Renal cortical epithelial cell (primary cell): Measurements from ENCODE around the gene FUT8. TPM values are rescaled to one million over a fixed set of nuclear protein-coding genes. Genes with fewer than 3 reads are reported as not detected.

ENCODE experiments used
- DNase-seq: peaks from one replicate; pipeline ENCODE4 v3.0.0-alpha.2; 2011; ENCODE audit warnings: low read depth
- total RNA-seq: library from RNA; depleted of rRNA; stranded (reverse); fragments of >200 nt; gene quantifications from 2 replicates; pipeline ENCODE4 v1.2.3, GENCODE V29; 2014

Gene FUT8
- total RNA-seq, 1 donor from 2014 or later, result 139 TPM

DNA sequence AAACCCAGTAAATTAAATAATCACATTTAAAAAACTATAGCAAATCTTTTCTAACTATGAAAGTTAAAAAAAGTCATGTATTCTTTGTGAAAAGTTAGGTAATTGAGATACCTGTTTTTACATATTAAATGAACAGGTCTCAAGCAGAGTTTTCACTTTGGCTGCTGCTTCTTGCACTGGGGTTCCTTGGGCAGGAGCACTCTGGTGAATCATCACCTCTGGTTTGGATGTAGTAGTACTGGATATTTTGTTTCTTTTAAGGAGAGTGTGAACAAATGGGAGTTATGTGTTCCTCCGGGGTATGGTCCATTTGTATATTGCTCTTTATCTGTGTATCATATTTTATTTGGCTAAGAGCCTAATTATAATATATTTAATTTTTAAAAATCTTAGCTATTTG lies 82.7 kb downstream of the FUT8 start:
- DNase-seq, result peak; percentile 45

DNA sequence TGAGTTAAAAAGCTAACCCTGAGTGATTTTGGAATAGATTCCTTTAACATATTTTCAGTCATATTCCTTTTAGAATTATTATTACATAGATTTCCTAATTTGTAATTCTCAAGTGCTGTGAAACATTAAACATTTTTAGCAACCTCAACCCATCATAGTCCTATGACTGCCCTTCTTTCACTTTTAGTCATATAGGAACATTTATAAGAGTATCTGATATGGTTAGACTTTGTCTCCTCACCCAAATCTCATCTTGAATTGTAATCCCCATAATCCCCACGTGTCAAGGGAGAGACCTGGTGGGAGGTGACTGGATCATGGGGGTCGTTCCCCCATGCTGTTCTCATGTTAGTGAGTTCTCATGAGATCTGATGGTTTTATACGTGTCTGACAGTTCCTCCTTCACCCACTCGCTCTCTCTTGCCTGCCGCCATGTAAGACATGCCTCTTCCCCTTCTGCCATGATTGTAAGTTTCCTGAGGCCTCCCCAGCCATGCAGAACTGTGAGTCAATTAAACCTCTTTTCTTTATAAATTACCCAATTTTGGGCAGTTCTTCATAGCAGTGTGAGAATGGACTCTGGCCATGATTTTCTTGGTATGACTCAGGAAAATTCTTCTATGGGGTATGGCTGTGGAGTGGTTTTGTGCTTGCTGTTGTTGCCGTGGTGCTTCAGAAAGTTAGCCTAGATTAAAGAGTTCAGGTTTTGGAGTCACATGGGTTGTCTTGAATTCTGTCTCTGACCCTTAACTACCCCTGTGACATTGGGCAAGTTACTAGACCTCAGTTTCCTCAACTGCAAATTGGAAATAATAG lies 83.9 kb downstream of the FUT8 start:
- DNase-seq, result peak; percentile 52

DNA sequence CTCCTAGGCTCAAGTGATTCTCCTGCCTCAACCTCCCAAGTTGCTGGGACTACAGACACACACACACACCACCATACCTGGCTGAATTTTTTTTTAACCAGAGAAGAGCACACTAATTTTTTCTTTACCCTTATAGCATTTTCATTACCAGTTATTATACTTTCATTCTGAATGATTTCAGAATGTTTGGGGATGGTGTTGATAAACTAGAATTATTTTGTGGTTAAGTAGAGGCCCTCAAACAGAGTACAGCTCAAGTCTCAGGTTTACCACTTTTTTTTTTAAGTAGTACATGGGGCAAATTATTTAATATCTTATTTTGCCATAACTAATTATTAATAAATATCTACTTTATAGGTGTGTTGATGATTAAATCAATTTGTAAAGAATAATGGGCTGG lies 86.6 kb downstream of the FUT8 start:
- no peak for DNase-seq

DNA sequence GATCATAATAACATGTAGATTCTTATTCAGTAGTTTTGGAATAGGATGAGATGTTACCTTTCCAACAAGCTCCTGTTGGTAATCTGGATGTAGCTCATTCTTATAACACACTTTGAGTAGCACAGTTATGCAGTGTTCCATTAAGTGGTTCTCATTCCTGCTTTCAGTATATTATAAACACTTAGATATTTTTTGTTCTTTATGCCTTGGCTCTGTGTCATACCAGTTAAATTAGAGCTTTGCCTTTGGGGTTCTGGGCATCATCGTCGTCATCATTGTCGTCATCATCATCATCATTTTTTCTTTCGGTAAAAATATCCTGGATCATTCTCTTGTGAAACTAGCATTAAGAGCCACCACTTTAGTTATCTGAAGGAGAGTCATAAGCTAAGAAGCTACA lies 87.5 kb downstream of the FUT8 start:
- no peak for DNase-seq

DNA sequence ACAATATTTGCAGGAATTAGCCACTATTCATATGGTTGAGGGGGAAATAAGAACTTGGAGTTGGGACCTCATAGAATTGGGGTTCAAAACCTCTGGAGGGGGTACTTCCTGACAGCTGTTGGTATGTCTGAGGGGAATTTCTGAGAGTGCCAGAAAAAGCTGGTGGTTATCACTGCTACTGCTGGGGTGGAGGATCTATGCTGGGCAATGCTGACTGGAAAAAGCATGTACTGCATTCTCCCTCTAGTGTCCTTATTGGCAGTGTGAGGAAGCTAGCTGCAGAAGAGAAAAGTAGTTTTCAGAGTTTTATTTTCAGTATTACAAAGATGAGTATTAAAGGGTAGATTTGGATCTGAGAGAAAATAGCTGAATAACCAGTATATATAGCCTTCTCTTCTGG lies 88.8 kb downstream of the FUT8 start:
- DNase-seq, result no peak

DNA sequence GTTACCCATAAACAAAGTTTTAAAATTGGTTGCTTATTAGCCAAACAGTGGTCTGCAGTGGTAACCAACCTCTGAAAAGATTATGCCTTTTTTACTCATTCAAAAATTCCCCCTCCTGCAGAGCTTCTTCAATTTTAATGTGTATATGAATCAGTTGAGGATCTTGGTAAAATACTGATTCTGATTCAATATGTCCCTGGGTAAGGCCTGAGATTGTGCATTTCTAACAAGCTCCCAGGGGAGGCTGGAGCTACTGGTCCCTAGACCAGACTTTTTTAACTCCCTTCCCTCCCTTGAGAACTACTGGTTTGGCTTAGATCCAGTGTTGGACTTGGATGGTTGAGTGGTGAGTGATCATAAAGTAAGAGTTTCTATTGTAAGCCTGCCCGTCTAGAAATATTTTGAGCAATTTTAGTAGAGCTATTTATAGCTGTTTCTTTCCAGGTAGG lies 90.2 kb downstream of the FUT8 start:
- peak; percentile 87 for DNase-seq

DNA sequence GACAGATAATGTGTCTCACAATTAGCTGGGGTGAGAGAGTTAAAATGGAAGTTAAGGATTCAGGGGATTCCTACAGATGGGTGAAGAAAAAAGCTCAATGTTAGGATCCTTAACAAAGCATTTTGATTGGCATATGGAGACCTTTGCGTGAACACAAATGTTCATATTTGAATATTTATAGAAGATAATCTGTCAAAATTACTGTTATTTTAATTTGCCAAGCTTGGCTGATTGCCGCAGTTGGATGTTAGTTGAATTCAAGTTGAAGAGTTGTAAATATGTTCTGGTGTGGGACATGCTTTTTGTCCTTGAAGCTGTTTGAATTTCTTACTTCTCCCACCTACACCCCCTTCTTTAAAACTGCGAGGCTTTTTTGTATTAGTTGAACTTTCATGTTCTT lies 91.2 kb downstream of the FUT8 start:
- DNase-seq, result no peak

DNA sequence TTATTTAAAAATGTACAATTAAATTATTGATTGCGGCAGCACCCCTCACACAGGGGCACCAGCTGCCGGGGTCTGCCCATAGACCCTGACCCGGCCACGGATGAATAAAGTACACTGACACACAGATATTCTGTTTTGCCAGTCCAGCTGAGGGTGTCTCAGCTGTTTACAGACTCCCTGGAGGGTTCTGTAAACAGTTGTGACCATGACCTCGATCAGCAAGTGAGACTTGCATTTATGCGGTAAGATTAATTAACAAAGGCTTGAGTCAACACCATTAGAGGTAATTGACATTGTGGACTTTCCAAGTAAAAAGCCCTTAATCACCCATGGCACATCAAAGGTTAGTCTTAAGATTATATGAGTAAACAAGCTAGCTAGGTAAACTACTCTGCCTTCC lies 94.3 kb downstream of the FUT8 start:
- DNase-seq, result peak; percentile 60

DNA sequence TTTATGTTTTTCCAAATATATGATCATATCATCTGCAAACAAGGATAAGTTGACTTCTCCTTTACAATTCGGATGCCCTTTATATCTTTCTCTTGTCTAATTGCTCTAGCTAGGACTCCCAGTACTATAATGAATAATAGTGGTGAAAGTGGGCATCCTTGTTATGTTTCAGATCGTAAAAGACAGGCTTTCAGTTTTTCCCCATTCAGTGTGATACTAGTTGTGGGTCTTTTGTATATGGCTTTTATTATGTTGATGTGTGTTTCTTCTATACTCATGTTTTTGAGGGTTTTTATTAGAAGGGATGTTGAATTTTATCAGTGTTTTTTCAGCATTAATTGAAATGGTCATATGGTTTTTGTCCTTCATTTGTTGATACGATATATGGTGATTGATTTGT lies 97.3 kb downstream of the FUT8 start:
- DNase-seq, result no peak

DNA sequence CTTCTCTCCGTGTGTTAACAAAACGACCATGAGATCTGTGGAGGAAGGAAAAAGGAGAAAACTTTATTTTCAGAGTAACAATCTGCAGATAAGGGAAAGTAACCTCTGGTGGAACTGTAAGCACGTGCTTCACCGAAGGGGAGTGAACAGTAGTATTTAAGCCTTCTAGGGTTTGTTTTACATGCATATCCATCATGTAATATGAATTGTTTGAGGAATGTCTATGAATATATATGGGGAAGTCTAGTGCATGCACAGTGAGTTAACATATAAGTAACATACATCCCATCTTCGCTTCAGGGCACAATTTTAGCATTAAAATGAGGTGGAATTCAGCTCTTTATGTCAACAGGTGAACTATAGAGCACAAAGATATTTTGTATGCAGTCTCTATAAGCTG lies 101.1 kb downstream of the FUT8 start:
- DNase-seq, result no peak

DNA sequence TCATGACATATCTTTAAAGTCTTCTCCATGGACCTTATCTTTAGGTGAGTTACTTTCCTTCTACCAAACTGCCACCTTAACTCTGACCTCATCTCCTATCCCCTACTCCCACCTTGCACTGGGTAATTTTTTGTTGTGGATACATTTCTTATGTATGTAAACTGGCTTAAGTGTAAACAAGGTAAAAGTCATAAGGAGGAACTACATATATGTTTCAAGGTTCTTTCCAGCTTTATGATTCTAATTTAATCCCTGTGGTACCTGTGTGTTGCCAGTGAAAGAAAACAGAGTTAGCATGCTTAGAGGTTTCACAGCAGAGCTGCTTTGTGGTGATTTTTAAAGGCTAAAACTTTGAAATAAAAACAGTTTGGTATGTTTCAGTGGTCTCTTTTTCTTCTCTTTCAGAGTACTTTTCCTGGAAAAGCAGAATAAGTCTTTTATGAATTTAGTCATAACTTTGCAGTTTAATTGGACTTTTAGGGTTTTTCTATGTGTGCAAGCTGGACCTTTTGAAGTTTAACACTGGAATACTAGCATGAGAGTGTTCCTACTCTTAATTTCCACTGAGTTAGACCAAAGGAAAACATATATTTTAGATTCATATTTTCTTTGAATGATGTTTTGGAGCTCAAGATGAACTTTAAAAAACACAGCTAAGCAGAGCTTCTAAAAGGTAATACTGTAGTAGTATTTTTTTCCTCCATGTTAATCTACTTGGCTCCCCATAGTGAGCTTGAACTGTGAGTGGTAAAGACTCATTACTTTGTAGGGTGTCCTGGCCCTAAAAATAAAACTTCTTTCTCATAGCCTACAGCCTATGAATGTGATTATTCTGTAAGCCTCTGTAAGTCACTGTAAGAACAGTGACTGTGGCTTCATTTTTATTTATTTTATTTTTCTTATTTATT lies 105.4 kb downstream of the FUT8 start:
- DNase-seq, result no peak

DNA sequence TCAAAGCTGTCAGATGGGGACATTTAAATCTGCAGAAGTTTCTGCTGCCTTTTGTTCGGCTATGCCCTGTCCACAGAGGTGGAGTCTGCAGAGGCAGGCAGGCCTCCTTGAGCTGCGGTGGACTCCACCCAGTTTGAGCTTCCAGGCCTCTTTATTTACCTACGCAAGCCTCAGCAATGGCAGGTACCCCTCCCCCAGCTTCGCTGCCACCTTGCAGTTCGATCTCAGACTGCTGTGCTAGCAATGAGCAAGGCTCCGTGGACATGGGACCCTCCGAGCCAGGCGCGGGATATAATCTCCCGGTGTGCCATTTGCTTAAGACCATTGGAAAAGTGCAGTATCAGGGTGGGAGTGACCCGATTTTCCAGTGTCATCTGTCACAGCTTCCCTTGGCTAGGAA lies 115.5 kb downstream of the FUT8 start:
- no peak for DNase-seq

DNA sequence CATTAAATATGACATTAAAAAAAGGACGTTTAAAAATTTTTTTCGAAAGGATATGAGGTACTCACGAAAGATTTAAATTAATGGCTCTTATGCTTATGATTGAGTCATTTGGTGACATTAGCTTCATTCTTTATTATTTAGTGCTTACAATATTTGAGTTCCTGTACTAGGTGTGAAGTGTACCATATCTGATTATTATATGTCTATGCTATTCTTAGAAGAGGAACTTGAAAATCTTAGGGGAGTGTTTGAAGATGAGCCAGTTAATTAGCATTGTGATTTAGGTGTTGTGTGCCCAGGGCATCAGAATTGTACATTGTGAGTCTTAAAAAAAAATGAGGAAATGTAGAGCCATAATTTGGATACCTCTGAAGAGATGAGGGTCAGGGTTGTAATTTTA lies 118.6 kb downstream of the FUT8 start:
- DNase-seq, result no peak

DNA sequence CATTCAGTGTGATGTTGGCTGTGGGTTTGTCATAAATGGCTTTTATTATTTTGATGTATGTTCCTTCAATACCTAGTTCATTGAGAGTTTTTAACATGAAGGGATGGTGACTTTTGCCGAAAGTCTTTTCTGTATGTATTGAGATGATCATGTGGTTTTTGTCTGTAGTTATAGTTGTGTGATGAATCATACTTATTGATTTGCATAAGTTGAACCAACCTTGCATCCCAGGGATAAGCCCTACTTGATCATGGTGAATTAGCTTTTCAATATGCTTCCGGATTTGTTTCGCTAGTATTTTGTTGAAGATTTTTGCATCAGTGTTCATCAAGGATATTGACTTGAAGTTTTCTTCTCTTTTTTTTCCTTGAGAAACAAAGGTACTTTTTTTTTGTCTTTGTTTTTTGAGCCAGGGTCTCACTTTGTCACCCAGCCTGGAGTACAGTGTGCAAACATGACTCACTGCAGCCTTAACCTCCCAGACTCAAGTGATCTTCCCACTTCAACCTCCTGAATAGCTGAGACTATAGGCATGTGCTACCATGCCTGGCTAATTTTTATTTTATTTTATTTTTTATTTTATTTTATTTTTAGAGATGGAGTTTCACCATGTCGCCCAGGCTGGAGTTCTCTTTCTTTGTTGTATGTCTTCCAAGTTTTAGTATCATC lies 121.3 kb downstream of the FUT8 start:
- no peak for DNase-seq

DNA sequence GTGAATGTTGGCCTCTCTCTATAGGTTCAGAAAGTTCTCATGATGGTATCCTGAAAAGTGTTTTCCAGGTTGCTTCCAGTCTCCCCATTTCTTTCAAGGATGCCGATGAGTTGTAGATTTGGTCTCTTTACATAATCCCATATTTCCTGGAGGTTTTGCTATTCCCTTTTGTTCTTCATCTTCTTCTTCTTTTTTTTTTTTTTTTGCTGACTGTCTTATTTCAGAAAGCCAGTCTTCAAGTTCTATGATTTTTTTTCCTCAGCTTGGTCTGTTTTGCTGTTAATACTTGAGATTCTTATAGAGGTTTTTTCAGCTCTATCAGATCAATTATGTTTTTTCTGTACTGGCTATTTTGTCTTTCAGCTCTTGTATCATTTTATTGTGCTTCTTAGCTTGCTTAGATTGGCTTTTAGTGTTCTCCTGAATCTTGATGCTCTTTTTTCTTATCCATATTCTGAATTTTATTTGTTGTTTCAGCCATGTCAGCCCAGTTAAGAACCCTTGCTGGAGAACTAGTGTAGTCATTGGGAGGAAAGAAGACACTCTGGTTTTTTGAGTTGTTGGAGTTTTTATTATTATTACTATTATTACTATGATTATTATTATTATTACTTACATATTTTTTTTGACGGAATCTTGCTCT lies 124.4 kb downstream of the FUT8 start:
- no peak for DNase-seq

DNA sequence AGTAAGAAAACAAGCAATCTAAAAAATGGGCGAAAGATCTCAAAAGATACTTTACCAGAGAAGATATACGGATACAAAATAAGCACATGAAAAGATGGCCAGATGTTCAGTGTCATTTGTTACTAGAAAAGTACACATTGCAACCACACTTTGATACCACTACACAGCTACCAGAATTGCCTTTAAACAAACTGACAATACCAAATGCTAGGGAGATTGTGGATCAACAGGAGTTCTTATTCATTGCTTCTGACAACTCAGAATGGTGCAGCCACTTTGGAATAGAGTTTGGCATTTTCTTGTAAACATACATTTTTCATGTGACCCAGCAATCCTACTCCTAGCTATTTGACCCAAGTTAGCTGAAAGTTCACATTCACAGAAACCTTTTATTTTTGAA lies 136.3 kb downstream of the FUT8 start:
- DNase-seq, result no peak

DNA sequence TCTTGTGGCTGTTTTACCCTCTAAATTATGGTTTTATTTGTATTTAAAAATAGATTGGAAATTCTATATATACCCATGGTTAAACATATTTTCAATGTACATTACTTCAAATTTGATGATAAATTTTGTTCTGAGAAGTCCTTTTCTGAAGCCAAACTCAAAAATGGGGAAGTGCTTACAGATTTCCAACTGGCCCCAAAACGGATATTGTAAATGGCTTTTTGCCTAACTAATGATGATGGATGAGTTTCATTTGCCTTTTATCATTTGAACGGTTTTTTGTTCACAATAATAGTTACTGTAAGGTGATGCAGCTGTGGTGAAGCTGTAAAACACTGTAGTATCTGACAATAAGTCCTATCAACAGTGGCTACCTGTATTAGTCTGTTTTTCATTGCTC lies 136.9 kb downstream of the FUT8 start:
- DNase-seq, result no peak

DNA sequence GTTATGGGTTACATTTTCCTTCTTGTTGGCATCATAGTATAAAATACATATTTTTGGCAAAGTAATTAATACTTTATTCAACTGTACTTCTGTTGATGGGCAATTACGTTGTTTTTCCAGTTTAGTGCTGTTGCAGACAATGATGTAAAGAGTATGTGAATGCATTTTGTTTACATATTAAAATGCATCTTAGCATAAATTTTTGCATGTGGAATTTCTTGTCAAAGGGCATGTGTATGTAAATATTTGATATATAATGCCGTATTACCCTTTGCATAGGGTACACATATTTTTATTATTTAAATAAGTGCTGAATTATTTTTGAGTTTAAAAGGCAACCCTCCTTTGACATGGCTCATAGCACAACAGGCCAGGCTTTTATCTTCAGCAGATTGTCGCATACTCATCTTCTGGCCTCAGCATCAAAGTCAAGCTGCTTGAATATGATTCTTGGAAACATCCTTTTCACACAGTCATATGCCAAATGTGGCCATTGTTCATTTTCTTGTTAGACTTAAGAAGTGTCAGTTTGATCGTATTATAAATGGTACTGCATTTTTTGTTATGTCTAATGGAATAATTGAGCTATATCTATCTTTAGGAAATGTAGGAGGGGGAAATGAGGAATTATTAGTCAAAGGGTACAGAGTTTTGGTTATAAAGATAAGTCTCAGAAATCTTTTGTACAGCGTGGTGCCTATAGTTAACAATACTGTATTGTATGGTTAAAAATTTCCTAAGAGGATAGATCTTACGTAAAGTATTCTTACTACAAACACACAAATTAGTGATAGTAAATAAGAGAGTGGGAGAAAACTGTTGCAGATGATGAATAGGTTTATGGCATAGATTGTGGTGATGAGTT lies 138.5 kb downstream of the FUT8 start:
- no peak for DNase-seq

DNA sequence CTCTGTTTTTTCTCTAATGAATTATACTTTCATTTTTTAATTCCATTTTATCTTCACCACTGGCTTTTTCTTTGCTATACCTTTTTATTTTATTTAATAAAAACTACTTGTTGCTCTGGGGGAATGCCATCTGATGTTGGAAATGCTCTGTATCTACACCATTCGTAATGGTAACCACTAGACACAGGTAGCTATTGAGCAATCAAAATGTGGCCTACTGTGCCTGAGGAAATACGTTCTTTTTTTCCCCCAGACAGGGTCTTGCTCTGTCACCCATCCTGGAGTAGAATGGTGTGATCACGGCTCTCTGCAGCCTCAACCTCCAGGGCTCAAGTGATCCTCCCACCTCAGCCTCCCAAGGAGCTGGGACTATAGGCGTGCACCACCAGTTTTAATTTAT lies 140.2 kb downstream of the FUT8 start:
- DNase-seq, result no peak

DNA sequence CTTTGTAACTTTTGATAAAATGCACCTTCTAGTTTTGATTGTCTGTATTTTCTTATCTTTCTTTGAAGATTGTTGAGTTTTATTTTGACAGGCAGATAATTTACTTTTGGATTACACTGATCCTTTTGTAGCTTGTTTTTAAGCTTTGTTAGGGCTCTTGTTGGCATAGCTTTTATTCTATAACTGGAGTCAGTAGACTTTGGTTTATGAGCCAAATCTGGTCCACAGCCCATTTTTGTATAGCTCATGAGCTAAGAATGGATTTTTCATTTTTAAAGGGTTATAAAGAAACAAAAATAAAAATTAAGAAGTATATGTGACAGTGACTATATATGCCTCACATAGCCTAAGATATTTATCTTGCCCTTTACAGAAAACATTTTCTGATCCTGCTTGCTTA lies 142.3 kb downstream of the FUT8 start:
- no peak for DNase-seq

DNA sequence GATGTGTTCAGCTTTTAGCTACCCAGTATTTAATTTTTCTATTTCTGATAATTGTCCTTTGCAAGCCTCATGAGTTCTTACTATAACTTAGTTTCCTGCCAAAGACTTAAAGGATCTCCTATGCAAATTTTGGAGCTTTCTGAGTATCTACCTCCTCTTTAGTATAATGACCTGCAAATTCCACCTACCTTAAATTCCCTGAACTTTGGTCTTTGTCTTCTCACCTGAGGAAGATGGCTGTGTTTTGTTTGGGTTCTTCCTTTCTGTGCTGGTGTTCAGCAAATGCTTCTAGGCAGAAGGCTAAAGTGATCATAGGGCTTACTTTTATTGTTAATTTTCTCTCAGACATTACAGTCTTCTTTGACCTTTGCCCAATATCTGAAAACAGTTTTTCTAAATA lies 142.8 kb downstream of the FUT8 start:
- DNase-seq, result no peak
